IgD-negative memory B cell (primary cell): Measurements from ENCODE around the gene ANKRD27. TPM values are rescaled to one million over a fixed set of nuclear protein-coding genes. Genes with fewer than 3 reads are reported as not detected.

Experiments used
- H3K27ac Mint-ChIP-seq, 3 donors: one replicate each; pipeline ENCODE4 v1.8.0; 2020 to 2022; ENCODE audit warnings: mild to moderate bottlenecking in 3 of 3, mixed read lengths in 3 of 3, moderate library complexity in 1 of 3
- H3K27me3 Mint-ChIP-seq: one replicate; pipeline ENCODE4 v1.8.0; 2021; ENCODE audit warnings: mixed read lengths
- H3K36me3 Mint-ChIP-seq: one replicate; pipeline ENCODE4 v1.8.0; 2020; ENCODE audit warnings: mild to moderate bottlenecking, mixed read lengths
- H3K4me1 Mint-ChIP-seq, 3 donors: one replicate each; pipeline ENCODE4 v1.8.0; 2020 to 2022; ENCODE audit warnings: mixed read lengths in 3 of 3, mild to moderate bottlenecking in 1 of 3
- H3K4me3 Mint-ChIP-seq, 4 donors: one replicate each; pipeline ENCODE4 v1.8.0; 2020 to 2022; ENCODE audit warnings: mild to moderate bottlenecking in 4 of 4, mixed read lengths in 4 of 4, moderate library complexity in 3 of 4
- H3K9me3 Mint-ChIP-seq, 3 donors: one replicate each; pipeline ENCODE4 v1.8.0; 2020 to 2021; ENCODE audit warnings: mixed read lengths in 3 of 3, mild to moderate bottlenecking in 1 of 3
- polyA plus RNA-seq: library from polyadenylated mRNA; unstranded; fragments of 300-500 nt; fragmentation: Illumina TruSeq; gene quantifications from one replicate; pipeline ENCODE4 v1.2.3, GENCODE V29; 2021

Gene ANKRD27
- polyA plus RNA-seq, 1 donor from 2014 or later = 9.7 TPM

DNA sequence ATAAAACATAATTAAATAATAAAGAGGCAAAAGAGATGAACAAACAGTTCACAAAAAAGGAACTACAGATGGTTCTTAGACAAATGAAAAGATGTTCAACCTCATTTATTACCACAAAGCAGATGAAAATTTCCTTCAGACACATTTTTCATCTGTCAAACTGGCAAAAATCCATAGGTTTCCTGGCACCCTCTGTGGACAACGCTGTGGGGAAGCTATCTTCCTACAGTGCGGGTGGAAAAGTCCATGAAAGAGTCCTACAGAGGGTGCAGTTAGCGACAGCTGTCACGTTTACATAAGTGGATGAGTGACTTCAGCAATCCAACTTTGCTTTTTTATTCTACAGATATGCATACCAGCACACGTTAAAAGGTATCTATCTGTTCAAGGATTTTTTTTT, 124.3 kb downstream of the ANKRD27 start:
- Mint-ChIP-seq H3K4me1 (no peaks in the 10 kb centered on the region), H3K4me3 (no peak overlapping the region), H3K36me3 (no peaks in the 10 kb centered on the region), H3K27me3 (no peaks in the 10 kb centered on the region), H3K27ac (no peak overlapping the region), H3K9me3 (no peaks in the 10 kb centered on the region)

Other genes with a start within 250 kb of the ANKRD27 start
- 101 TPM for gene PDCD5, start 94.0 kb downstream of the ANKRD27 start, polyA plus RNA-seq
- gene RGS9BP, start 668 bp upstream of the ANKRD27 start, polyA plus RNA-seq = 0.11 TPM
- 3.1 TPM for gene NUDT19, start 16.6 kb upstream of the ANKRD27 start, polyA plus RNA-seq
- not detected for gene TDRD12, start 44.6 kb upstream of the ANKRD27 start, polyA plus RNA-seq
- not detected for gene SLC7A9, start 194.6 kb upstream of the ANKRD27 start, polyA plus RNA-seq